SK-N-DZ (cell line): ENCODE measurements around the gene ACOX3.
"Not testable (repeated sequence)": the region's sequence is repeated elsewhere in the genome, so short reads cannot be mapped to it uniquely, and the experiment has no call there.

ENCODE experiments used
- DNase-seq: peaks from one replicate; pipeline ENCODE4 v3.0.0-alpha.2; 2015; ENCODE audit warnings: low spot score

ACOX3 gene

DNA sequence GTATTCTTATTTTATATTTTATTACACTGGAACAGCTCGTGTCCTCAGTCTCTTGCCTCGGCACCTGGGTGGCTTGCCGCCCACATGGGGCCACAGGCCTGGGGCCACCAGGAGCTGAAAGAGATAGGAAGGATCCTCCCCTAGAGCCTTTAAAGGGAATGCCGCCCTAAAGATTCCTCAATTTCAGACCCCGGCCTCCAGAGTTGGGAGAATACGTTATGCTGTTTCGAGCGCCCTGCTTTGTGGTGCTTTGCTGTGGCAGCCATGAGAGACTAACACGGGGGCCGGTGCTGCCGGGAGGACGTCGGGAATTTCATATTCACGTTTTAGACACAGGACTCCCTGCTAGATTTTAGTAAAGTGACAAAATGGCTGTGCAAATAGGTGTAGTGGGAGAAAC is 33.2 kb downstream of the ACOX3 start:
- DNase-seq, result no peak

DNA sequence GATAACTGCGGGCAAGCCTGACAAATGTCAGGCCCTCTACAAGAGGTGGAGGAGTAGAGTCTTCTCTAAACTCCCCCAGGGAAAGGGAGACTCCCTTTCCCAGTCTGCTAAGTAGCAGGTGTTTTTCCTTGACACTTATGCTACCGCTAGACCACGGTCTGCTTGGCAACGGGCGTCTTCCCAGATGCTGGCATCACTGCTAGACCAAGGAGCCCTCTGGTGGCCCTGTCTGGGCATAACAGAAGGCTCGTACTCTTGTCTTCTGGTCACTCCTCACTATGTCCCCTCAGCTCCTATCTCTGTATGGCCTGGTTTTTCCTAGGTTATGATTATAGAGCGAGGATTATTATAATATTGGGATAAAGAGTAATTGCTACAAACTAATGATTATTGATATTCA is 33.6 kb downstream of the ACOX3 start:
- DNase-seq, result not testable (repeated sequence)

GRCh38 chr4:8405516-8405875 is 35.0 kb downstream of the ACOX3 start:
- DNase-seq, result no peak

GRCh38 chr4:8404791-8405515 is 35.6 kb downstream of the ACOX3 start:
- DNase-seq, result no peak

- no peak for DNase-seq
Measured at GRCh38 chr4:8403976-8404375, 36.5 kb downstream of the ACOX3 start.

GRCh38 chr4:8403173-8403753 is 37.3 kb downstream of the ACOX3 start:
- peak; percentile 57 for DNase-seq

DNA sequence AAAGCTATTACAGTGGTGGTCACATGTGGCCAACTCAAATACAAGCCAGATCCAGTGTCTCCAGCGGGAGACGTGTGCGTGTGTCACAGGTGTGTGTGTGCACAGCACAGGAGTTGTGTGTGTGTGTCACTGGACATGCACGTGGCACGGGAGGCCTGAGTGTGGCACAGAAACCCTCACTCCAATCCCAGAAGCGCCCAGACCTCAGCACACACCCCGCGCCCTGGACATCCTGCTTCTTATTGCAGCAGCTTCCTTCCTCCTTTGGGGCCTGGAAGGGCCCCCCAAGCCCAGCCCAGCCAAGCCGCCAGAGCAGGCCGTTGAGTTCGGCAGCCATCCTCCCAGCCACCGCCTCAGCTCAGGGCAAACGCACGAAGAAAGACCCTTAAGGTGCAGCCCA is 37.9 kb downstream of the ACOX3 start:
- DNase-seq, result no peak

DNA sequence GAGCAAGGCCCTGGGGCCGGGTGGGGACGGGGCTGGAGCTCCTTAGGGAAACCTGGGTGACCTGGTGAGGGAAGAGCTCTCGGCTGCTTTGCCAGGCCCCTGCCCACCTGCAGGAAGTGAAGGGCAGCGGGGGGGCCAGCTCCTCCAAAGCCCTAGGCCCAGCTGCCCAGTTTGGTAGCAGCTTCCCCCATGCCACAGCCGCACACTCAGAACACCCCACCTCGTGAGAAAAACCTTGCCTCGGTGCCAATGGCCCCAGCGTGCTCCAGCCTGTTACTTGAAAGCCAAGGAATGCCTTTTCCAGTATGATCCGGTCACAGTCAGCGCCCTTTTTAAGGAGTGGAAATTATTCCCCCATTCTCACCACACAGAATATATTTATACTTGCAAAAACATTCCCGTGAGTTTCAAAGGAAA is 38.3 kb downstream of the ACOX3 start:
- no peak for DNase-seq

DNA sequence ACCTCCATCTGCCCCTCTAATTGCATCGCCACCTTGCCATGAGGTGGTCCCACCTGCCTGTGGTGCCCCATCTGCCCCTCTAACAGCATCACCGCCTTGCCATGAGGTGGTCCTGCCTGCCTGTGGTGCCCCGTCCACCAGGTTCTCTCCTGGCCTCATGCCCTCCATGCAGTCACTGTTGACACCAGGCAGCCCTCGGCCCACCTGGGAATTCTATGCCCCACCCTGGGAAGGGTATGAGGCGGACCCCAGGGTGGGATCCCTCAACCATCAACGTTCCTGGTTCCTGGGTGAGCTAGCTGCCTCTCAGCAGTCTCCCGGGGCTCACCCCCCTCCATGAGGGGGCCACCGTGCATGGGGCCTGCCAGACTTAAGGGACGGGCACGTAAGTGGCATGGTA is 38.9 kb downstream of the ACOX3 start:
- DNase-seq, result no peak

DNA sequence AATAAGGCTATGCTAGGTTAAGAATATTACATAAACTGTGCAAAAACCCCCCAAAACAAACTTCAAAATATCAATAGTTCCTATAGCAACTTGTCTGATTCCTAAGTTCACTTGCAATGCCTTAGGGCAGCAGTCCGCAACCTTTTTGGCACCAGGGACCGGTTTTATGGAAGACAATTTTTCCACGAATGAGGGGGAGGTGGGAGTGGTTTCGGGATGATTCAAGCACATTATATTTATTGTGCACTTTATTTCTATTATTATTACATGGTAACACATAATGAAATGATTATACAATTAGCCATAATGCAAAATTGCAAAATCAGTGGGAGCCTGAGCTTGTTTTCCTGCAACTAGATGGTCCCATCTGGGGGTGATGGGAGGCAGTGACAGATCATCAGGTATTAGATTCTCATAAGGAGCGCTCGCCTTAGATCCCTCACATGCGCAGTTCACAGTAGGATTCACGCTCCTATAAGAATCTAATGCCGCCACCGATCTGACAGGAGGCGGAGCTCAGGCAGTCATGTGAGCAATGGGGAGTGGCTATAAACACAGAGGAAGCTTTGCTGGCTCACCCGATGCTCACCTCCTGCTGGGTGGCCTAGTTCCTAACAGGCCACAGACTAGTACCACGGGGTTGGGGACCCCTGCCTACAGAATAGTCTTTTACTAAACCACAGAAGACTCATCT is 39.7 kb downstream of the ACOX3 start:
- DNase-seq, result no peak

DNA sequence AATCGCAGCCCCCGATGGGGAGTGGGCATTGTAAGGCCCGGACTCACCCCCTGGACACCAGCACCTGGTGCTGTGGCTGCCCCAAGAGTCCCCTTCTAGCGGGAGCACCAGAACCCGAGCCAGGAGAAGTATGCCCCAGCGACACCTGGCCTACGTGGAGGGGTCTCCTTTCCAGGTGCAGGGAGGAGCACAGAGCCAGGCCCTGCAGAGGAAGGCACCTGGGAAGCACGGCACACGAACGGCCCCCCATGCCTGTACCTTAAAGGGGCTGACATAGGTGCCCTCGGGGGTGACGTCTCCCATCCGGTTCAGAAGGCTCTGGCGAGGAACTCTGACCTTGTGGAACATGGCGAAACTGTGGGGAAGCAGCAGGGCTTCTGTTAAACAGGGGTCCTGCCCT is 41.2 kb downstream of the ACOX3 start:
- DNase-seq, result no peak

- DNase-seq, result no peak
Measured at GRCh38 chr4:8398347-8398746, 42.2 kb downstream of the ACOX3 start.

GRCh38 chr4:8396762-8397406 is 43.6 kb downstream of the ACOX3 start:
- no peak for DNase-seq

GRCh38 chr4:8395504-8396296 is 44.8 kb downstream of the ACOX3 start:
- no peak for DNase-seq

DNA sequence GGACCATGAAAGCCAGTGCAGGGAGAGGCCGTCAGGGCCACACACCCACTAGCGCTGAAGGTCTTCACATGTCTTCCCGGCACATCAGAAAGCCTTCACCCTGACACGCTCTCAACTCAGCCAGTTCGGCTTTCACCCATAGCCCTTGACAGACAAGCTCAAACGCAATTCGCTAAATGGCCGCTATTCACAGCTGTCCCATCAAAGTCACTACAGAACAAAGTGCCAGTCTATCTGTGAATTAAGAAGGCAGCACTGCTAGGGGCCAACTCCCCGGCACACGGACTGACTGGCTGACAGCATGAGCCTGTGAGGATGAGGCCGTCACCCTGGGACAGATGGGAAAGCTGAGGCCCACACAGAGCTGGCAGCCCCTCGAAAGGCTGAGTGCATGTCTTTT is 45.7 kb downstream of the ACOX3 start:
- no peak for DNase-seq

GRCh38 chr4:8394061-8394519 is 46.4 kb downstream of the ACOX3 start:
- no peak for DNase-seq

GRCh38 chr4:8393593-8394038 is 46.9 kb downstream of the ACOX3 start:
- peak; percentile 14 for DNase-seq

- DNase-seq, result no peak
Measured at GRCh38 chr4:8392591-8393190, 47.8 kb downstream of the ACOX3 start.

GRCh38 chr4:8391972-8392371 is 48.6 kb downstream of the ACOX3 start:
- DNase-seq, result no peak

- no peak for DNase-seq
Measured at GRCh38 chr4:8391071-8391470, 49.5 kb downstream of the ACOX3 start.

DNA sequence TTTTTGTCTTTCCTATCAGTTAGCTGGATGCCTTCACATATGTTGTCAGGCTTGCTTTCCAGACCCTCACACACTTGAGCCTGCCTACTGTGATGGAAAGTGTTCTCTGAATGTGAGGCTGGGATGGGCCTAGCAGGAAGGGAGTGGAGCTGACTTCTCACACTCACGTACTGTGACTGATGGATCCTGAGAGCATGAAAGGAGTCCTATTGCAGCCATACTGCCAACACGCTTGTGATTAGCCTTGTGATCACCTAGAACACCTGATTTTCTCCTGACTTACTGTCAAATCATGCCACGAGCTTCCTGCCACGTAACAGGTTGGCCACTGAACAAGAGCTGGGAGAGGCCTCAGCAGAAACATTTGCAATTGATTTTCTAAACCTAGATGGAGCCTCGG is 49.9 kb downstream of the ACOX3 start:
- DNase-seq, result no peak
